ENCODE measurements around the gene TRMT61A.

GRCh38 chr14:103530831-103531230 is 1.8 kb downstream of the TRMT61A start:
- TF ChIP-seq POLR2AphosphoS5 (IDR thresholded peaks at IDR 0.05) (no peak), CTCF (IDR thresholded peaks at IDR 0.05) (no peak), POLR2A (IDR thresholded peaks at IDR 0.05) (no peak)

Measured in prostate gland (tissue), 2 donors.